WTC11 (cell line): ENCODE data around the gene CABP7.
"Not testable (repeated sequence)": the region's sequence is repeated elsewhere in the genome, so short reads cannot be mapped to it uniquely, and the experiment has no call there.

Source experiments
- FOXJ3 ChIP-seq: sonication (generic); formaldehyde crosslinking; IDR thresholded peaks from 2 replicates; pipeline ENCODE4 v1.9.0; 2021; ENCODE audit warnings: missing genetic modification reagents, mild to moderate bottlenecking, borderline replicate concordance
- GABPB1 ChIP-seq: sonication (generic); formaldehyde crosslinking; IDR thresholded peaks from 2 replicates; pipeline ENCODE4 v1.8.1; 2023; ENCODE audit warnings: mild to moderate bottlenecking, missing genetic modification reagents
- NR1H2 ChIP-seq: sonication (generic); formaldehyde crosslinking; IDR thresholded peaks from 2 replicates; pipeline ENCODE4 v1.9.0; 2021; ENCODE audit warnings: mild to moderate bottlenecking, moderate library complexity, missing genetic modification reagents
- RELA ChIP-seq: sonication (generic); formaldehyde crosslinking; IDR thresholded peaks from 2 replicates; pipeline ENCODE4 v1.8.1; 2022; ENCODE audit warnings: missing genetic modification reagents, mild to moderate bottlenecking, borderline replicate concordance
- SP1 ChIP-seq: sonication (generic); formaldehyde crosslinking; conservative IDR thresholded peaks from 2 replicates; pipeline ENCODE4 v1.8.1; 2022; ENCODE audit warnings: missing genetic modification reagents
- TF ChIP-seq, protein P1 (sequence below): fragments of 200-600 bp; IDR thresholded peaks from 2 replicates; pipeline ENCODE4 v1.8.0; 2022; ENCODE audit warnings: antibody characterized with exemption

DNA sequence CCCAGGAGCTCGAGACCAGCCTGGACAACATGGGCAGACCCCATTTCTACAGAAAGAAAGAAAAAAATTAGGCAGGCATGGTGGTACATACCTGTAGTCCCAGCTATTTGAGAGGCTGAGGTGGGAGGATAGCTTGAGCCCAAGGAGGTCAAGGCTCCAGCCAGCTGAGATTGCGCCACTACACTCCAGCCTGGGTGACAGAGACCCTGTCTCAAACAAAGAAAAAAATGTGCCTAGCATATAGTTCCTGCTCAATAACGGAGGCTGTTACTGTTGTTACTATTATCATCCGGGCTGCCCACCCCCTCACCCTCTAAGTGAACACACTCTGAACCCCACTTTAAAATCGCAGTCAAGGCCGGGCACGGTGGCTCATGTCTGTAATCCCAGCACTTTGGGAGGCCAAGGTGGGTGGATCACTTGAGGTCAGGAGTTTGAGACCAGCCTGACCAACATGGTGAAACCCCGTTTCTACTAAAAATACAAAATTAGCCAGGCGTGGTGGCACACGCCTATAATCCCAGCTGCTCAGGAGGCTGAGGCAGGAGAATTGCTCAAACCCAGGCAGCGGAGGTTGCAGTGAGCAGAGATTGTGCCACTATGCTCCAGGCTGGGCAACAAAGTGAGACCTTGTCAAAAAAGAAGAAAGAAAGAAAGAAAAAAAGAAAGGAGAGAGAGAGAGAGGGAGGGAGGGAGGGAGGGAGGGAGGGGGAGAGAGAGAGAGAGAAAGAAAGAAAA, 35.0 kb downstream of the CABP7 start:
- TF ChIP-seq, protein P1, sequence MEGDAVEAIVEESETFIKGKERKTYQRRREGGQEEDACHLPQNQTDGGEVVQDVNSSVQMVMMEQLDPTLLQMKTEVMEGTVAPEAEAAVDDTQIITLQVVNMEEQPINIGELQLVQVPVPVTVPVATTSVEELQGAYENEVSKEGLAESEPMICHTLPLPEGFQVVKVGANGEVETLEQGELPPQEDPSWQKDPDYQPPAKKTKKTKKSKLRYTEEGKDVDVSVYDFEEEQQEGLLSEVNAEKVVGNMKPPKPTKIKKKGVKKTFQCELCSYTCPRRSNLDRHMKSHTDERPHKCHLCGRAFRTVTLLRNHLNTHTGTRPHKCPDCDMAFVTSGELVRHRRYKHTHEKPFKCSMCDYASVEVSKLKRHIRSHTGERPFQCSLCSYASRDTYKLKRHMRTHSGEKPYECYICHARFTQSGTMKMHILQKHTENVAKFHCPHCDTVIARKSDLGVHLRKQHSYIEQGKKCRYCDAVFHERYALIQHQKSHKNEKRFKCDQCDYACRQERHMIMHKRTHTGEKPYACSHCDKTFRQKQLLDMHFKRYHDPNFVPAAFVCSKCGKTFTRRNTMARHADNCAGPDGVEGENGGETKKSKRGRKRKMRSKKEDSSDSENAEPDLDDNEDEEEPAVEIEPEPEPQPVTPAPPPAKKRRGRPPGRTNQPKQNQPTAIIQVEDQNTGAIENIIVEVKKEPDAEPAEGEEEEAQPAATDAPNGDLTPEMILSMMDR: not testable (repeated sequence)
- TF ChIP-seq RELA, FOXJ3, GABPB1, NR1H2, SP1 (CRISPR knock-in tag): not testable (repeated sequence)
